Measurements from ENCODE around the gene TAB2. TPM values are rescaled to one million over a fixed set of nuclear protein-coding genes. Genes with fewer than 3 reads are reported as not detected.

The TAB2 gene
- total RNA-seq, 1 experiment from 2014 or later = 56.7 TPM

- Histone ChIP-seq H3K4me2 (ENCODE audit: low read length) (no peak overlapping the region), H3K9me3 (ENCODE audit: control insufficient read depth in 1 of 2, insufficient read depth in 1 of 2, low read depth in 1 of 2, low read length in 2 of 2) (no peaks in the 10 kb centered on the region), H3K27ac (ENCODE audit: low read depth, low read length) (no peak overlapping the region), H3K79me2 (ENCODE audit: insufficient read depth, low read length) (peaks cover 10% of the 10 kb centered on the region), H3K27me3 (ENCODE audit: insufficient read depth, low read length) (0 out of 2 replicates have a peak, but pooled peaks cover 3% of the 10 kb centered on the region), H3K4me3 (replicated peaks in 1 of 2; ENCODE audit: low read depth in 1 of 2, low read length in 2 of 2) (no peak overlapping the region), H3K9me2 (ENCODE audit: insufficient read depth) (no peaks in the 10 kb centered on the region), H4K20me1 (ENCODE audit: insufficient read depth) (no peaks in the 10 kb centered on the region), H2AFZ (ENCODE audit: low read depth, low read length, poor library complexity, severe bottlenecking) (no peak overlapping the region), H3K9ac (ENCODE audit: low read length) (no peak overlapping the region), H3K4me1 (ENCODE audit: control insufficient read depth in 1 of 2, insufficient read depth in 2 of 2, low read length in 2 of 2) (peaks cover 8 to 12% of the 10 kb centered on the region in 2 experiments; a peak in 3 of 4 replicates), H3K36me3 (ENCODE audit: control insufficient read depth in 1 of 2, insufficient read depth in 2 of 2, low read length in 2 of 2) (no peaks in the 10 kb centered on the region)
- no peak for DNase-seq (ENCODE audit: low read depth, low spot score)
- no peak for ATAC-seq
- BruUV-seq (replicated peaks) = no TSS peak
- POLR2A ChIA-PET = no interaction called here
- CTCF ChIA-PET = no interaction called here
- intact Hi-C loops (cut with micrococcal nuclease) = no loop called here
- TF ChIP-seq, protein P1, sequence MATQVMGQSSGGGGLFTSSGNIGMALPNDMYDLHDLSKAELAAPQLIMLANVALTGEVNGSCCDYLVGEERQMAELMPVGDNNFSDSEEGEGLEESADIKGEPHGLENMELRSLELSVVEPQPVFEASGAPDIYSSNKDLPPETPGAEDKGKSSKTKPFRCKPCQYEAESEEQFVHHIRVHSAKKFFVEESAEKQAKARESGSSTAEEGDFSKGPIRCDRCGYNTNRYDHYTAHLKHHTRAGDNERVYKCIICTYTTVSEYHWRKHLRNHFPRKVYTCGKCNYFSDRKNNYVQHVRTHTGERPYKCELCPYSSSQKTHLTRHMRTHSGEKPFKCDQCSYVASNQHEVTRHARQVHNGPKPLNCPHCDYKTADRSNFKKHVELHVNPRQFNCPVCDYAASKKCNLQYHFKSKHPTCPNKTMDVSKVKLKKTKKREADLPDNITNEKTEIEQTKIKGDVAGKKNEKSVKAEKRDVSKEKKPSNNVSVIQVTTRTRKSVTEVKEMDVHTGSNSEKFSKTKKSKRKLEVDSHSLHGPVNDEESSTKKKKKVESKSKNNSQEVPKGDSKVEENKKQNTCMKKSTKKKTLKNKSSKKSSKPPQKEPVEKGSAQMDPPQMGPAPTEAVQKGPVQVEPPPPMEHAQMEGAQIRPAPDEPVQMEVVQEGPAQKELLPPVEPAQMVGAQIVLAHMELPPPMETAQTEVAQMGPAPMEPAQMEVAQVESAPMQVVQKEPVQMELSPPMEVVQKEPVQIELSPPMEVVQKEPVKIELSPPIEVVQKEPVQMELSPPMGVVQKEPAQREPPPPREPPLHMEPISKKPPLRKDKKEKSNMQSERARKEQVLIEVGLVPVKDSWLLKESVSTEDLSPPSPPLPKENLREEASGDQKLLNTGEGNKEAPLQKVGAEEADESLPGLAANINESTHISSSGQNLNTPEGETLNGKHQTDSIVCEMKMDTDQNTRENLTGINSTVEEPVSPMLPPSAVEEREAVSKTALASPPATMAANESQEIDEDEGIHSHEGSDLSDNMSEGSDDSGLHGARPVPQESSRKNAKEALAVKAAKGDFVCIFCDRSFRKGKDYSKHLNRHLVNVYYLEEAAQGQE (IDR thresholded peaks at IDR 0.05; ENCODE audit: low read depth) = no peak
- TF ChIP-seq CBX3 (IDR thresholded peaks at IDR 0.05; ENCODE audit: low read depth) (no peak), RAD21 (IDR thresholded peaks at IDR 0.05; ENCODE audit: low read depth) (no peak), POLR2AphosphoS5 (IDR thresholded peaks at IDR 0.05; ENCODE audit: low read depth, low read length) (no peak), EGR1 (IDR thresholded peaks at IDR 0.05; ENCODE audit: low read depth) (no peak)
- TF ChIP-seq, protein P2, sequence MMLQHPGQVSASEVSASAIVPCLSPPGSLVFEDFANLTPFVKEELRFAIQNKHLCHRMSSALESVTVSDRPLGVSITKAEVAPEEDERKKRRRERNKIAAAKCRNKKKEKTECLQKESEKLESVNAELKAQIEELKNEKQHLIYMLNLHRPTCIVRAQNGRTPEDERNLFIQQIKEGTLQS (IDR thresholded peaks at IDR 0.05) = no peak
- TF ChIP-seq, protein P3, sequence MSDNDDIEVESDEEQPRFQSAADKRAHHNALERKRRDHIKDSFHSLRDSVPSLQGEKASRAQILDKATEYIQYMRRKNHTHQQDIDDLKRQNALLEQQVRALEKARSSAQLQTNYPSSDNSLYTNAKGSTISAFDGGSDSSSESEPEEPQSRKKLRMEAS (IDR thresholded peaks at IDR 0.05) = no peak
- TF ChIP-seq, protein P4, sequence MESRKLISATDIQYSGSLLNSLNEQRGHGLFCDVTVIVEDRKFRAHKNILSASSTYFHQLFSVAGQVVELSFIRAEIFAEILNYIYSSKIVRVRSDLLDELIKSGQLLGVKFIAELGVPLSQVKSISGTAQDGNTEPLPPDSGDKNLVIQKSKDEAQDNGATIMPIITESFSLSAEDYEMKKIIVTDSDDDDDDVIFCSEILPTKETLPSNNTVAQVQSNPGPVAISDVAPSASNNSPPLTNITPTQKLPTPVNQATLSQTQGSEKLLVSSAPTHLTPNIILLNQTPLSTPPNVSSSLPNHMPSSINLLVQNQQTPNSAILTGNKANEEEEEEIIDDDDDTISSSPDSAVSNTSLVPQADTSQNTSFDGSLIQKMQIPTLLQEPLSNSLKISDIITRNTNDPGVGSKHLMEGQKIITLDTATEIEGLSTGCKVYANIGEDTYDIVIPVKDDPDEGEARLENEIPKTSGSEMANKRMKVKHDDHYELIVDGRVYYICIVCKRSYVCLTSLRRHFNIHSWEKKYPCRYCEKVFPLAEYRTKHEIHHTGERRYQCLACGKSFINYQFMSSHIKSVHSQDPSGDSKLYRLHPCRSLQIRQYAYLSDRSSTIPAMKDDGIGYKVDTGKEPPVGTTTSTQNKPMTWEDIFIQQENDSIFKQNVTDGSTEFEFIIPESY (IDR thresholded peaks at IDR 0.05; ENCODE audit: extremely low read depth, insufficient replicate concordance, low read length) = no peak
- RAD21 ChIA-PET (ENCODE audit: low non-redundant PET in 1 of 2, low total read pairs in 2 of 2, uncharacterized antibody in 2 of 2, unreplicated experiment in 2 of 2) = no interaction called here
Observed at GRCh38 chr6:149313861-149314260, 3.7 kb upstream of the TAB2 start.

All from HCT116 (cell line).